GM19438 (cell line): Measurements from ENCODE around the gene CACNA1I.

ENCODE experiments used
- ATAC-seq: cut with Tn5 transposase; IDR thresholded peaks from one replicate; pipeline ENCODE4 v1.9.1; 2021; ENCODE audit warnings: low read depth; ENCODE audit not compliant: unreplicated experiment

Gene CACNA1I

DNA sequence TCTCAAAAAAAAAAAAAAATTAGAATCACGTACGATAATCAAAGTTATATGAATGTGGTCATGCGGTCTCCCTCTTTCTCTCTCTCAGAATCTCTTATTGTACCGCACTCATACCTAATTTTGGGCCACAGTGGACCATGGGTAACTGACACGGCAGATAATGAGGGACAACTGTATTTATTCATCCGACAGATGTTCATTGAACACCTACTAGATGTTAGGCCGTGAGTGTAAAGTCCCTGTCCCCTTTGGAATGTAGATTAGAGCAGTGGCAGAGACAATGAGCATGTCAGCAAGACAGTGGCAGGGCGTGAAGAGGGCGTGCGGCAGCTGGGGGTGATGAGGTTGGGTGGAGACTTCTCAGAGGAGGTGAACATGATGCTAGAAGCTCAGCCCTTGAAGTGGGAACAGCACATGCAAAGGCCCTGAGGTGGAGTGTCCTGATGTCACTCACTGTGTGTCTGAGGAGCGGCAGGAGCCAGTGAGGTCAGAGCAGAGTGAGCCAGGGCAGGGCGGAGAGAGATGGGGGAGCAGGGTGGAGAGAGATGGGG lies 25.1 kb downstream of the CACNA1I start:
- no peak for ATAC-seq

DNA sequence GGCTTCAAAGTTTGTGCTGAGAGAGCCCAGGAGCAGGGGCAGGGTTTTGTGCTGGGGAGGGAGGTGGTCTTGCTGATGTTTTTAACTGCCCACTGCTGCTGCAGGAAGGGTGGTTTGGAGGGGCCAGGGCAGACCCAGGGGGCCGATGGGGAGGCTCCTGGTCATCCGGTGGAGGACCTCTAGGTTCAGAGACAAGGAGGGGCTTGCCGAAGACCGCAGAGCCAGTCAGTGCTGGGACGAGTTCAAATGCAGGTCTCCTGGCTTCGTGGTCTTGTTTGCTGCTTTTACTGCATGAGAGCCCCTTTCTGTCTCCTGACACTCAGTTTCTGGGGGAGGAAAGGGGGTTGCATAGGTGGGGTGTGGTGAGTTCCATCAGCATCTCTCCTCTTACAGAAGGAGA lies 26.0 kb downstream of the CACNA1I start:
- no peak for ATAC-seq

- no peak for ATAC-seq
Measured at GRCh38 chr22:39597236-39597869, 26.8 kb downstream of the CACNA1I start.

- ATAC-seq = no peak
Measured at GRCh38 chr22:39598017-39598965, 27.7 kb downstream of the CACNA1I start.

DNA sequence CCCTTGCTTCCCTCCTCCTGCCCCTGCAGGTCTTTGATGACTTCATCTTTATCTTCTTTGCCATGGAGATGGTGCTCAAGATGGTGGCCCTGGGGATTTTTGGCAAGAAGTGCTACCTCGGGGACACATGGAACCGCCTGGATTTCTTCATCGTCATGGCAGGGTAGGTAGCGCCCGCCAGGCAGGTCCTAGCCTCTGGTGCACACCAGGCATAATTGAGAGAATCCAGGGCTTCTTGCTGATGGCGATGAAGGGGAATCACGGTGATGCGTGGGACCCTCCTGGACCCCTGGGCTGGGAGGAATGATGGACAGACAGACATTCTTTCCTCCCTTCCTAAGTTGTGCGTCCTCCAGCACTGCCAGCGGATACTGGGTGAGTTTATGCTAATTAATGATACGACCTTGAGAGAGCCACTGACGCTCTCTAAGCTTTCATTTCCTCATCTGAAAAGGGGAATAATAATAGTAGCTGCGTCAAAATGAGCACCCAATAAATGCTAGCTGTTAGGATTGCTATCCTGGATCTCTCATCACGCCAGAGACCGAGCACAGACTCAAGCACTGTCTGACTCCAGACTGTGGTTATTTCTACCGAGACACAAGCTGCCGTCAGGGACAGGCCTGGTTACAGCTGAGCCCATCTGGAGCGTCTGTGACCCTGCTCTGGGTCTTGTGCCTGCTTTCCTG lies 30.1 kb downstream of the CACNA1I start:
- ATAC-seq = no peak

- no peak for ATAC-seq
Measured at GRCh38 chr22:39601180-39601535, 30.6 kb downstream of the CACNA1I start.

GRCh38 chr22:39603345-39603744 lies 32.8 kb downstream of the CACNA1I start:
- no peak for ATAC-seq

GRCh38 chr22:39610246-39610645 lies 39.7 kb downstream of the CACNA1I start:
- no peak for ATAC-seq

DNA sequence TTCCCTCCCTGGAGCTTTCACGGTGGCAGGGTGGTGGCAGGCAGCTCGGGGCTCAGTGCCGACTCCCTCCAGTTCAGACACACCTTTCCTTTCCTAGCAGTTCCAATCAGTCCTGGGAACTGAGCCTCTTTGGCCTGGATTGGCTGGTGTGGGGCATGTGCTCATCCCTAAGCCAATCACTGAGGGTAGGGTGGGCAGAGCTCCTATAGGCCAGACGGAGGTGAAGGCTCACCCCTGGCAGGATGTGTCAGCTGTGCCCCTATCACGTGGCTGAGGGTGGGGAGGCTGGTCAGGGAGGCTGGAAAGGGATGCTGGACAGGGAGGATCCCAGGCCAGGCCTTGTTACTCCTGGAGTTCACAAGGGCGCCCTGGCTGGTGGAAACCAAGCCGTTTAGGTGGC lies 40.2 kb downstream of the CACNA1I start:
- ATAC-seq = no peak

- no peak for ATAC-seq
Measured at GRCh38 chr22:39611360-39611759, 40.8 kb downstream of the CACNA1I start.

GRCh38 chr22:39612811-39613548 lies 42.4 kb downstream of the CACNA1I start:
- ATAC-seq = no peak

- no peak for ATAC-seq
Measured at GRCh38 chr22:39613549-39613921, 43.0 kb downstream of the CACNA1I start.

GRCh38 chr22:39614442-39614841 lies 43.9 kb downstream of the CACNA1I start:
- ATAC-seq = no peak

- no peak for ATAC-seq
Measured at GRCh38 chr22:39616051-39616450, 45.5 kb downstream of the CACNA1I start.

DNA sequence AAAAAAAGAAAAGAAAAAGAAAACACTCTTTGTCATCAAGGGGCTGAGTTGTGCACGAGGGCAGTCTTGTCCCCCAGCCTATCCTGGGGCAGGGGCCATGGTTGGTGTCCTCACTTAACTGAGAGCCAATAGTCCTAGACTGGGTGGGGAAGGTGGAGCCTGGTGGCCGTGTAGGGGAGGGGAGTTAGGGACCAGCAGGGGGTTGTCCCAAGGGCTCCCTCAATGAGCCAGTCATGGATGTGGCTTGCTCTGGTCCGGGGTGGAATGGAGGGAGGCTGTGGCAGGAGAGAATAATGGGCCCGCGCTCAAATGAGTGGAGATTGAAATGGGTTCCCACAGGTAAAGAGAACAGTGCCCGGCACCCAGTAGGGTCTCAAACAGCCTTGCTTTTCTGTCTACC lies 46.2 kb downstream of the CACNA1I start:
- ATAC-seq = no peak

DNA sequence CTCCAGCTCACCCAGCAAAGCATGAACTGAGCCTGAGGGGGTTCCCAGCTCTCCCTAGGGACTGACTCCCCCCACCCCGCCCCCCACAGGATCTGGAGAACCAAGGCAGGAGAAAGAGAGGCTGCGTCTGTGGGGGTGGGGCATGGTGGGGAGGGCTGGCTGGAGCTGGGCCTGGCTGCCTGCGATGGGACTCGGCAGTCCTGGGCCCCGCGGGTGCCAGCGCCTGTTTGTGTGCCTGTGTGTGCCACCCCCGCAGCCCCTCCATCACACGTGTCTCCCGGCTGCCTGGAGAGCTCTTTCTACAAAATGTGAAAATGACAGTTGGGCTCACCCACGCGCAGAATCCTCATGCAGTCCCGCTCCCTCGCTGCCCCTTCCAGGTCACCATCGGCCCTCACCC lies 46.8 kb downstream of the CACNA1I start:
- no peak for ATAC-seq

DNA sequence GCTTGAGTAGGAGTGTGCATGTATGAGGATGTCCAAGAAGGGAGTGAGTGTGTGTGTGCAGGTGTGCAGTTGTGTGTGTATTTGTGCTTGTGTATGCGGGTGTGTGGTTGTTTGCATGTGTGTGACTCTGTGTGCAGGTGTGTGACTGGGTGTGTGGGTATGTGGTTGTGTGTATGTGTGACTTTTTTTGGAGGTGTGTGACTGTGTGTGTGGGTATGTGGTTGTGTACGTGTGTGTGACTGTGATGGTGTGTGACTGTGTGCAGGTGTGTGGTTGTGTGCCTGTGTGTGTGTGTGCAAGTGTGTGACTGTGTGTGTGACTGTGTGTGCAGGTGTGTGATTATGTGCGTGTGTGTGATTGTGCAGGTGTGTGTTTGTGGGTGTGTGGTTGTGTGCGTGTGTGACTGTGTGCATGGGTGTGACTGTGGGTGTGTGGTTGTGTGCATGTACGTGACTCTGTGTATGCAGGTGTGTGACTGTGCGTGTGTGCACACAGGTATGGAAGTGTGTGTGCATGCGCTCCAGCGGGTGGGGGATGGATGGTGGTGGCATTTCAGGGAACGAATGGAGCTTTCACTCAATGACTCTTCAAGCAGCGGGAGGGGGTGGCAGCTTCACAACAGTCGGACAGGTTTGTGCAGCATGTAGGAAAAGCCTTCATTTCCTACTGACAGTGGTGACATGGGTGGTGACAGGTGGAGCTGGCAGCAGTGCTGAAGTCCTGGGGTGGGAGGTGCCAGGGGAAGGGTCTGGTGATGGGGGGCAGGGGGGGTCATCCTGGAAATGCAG lies 47.6 kb downstream of the CACNA1I start:
- ATAC-seq = no peak

- no peak for ATAC-seq
Measured at GRCh38 chr22:39618996-39619530, 48.5 kb downstream of the CACNA1I start.

DNA sequence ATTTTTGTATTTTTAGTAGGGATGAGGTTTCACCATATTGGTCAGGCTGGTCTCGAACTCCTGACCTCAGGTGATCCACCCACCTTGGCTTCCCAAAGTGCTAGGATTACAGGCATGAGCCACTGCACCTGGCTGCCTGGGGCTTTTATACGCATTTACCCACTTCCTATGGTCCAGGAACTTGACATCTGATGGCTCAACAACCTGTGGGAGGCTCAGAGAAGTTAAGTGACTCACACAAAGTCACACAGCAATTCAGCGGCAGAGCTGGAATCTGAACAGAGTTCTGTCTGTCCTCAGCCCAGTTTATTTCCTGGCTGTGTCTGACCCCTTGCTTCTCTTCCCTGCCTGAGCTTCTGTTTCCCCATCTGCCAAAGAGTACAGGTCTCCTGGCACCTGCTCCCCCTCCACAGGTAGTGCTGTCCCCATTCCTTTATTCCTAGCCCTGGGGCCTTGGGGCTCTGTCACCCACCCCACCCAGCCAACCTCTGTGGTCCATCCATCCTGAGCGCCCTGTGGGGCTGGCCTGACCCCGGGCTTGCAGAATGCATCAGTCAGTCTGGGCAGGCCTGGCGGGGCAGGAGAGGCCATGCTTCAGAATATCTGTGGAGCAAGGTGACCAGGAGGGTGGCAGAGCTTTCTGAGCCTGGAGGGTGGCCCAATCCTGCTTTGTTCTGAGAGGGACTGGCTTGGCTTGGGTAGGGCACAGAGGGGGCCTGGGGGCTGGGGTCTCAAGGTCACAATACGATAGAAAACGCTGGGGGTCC lies 50.6 kb downstream of the CACNA1I start:
- no peak for ATAC-seq
